Tibial nerve (tissue), 4 donors: ENCODE measurements around the gene NPEPL1.

Experiments used
- CTCF ChIP-seq, 5 experiments: fragments of 200-600 bp in 3 of 5; fragments of 450-650 bp in 2 of 5; sonication (generic) in 3 of 5; IDR thresholded peaks; one replicate each; pipeline ENCODE4 v1.5.1; 2016 to 2019; ENCODE audit warnings: antibody characterized with exemption in 5 of 5, mild to moderate bottlenecking in 3 of 5, moderate library complexity in 2 of 5
- EP300 ChIP-seq, 2 donors: sonication (generic); formaldehyde crosslinking; IDR thresholded peaks; one replicate each; pipeline ENCODE4 v1.6.1; 2017; ENCODE audit warnings: antibody characterized with exemption in 2 of 2, mild to moderate bottlenecking in 1 of 2
- POLR2A ChIP-seq, 2 donors: fragments of 450-650 bp; IDR thresholded peaks; one replicate each; pipeline ENCODE4 v1.6.1; 2017; ENCODE audit warnings: antibody characterized with exemption in 2 of 2, mild to moderate bottlenecking in 2 of 2, moderate library complexity in 2 of 2

- TF ChIP-seq CTCF (IDR thresholded peaks at IDR 0.05) (no peak), POLR2A (IDR thresholded peaks at IDR 0.05) (no peak), EP300 (IDR thresholded peaks at IDR 0.05) (no peak)
These were observed 38.3 kb upstream of the NPEPL1 start for GRCh38 chr20:58654337-58654736.
